Breast epithelium (tissue), 3 donors: Measurements from ENCODE around the gene LRCOL1.

Experiments
- POLR2AphosphoS5 ChIP-seq, 3 donors: sonication (generic); formaldehyde crosslinking; IDR thresholded peaks; one replicate each; pipeline ENCODE4 v1.6.1; 2017; ENCODE audit warnings: antibody characterized with exemption in 3 of 3
- TF ChIP-seq, protein P1 (sequence below), 3 donors: fragments of 450-650 bp; IDR thresholded peaks; one replicate each; pipeline ENCODE4 v1.5.1; 2016 to 2017; ENCODE audit warnings: antibody characterized with exemption in 3 of 3, mild to moderate bottlenecking in 3 of 3, moderate library complexity in 3 of 3

- TF ChIP-seq, protein P1, sequence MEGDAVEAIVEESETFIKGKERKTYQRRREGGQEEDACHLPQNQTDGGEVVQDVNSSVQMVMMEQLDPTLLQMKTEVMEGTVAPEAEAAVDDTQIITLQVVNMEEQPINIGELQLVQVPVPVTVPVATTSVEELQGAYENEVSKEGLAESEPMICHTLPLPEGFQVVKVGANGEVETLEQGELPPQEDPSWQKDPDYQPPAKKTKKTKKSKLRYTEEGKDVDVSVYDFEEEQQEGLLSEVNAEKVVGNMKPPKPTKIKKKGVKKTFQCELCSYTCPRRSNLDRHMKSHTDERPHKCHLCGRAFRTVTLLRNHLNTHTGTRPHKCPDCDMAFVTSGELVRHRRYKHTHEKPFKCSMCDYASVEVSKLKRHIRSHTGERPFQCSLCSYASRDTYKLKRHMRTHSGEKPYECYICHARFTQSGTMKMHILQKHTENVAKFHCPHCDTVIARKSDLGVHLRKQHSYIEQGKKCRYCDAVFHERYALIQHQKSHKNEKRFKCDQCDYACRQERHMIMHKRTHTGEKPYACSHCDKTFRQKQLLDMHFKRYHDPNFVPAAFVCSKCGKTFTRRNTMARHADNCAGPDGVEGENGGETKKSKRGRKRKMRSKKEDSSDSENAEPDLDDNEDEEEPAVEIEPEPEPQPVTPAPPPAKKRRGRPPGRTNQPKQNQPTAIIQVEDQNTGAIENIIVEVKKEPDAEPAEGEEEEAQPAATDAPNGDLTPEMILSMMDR (IDR thresholded peaks at IDR 0.05): no peak
- TF ChIP-seq POLR2AphosphoS5 (IDR thresholded peaks at IDR 0.05): no peak
Measured at GRCh38 chr12:132620113-132620898, 9.9 kb upstream of the LRCOL1 start.
